Pancreas (tissue), 10 donors: ENCODE measurements around the gene RAD54L. TPM values are rescaled to one million over a fixed set of nuclear protein-coding genes. Genes with fewer than 3 reads are reported as not detected.
A peak's percentile ranks its signal among the peaks of the same experiment; 100 is the strongest.

Experiments
- ATAC-seq, 4 donors: fragments of 200-7000 bp; cut with Tn5 transposase; one replicate each; pipeline versions ENCODE4 v1.8.0 to v1.9.1; 2020; ENCODE audit warnings: mild to moderate bottlenecking in 4 of 4, moderate library complexity in 4 of 4
- DNase-seq, 6 donors: peaks; one replicate each; pipeline ENCODE4 v3.0.0-alpha.2; 2020
- FAIRE-seq: peaks from 2 replicates; lab custom pipeline; 2012; peaks lifted over from hg19 to GRCh38; lab: Jason Lieb, UNC
- H3K27ac ChIP-seq, 4 donors: fragments of 200-600 bp; sonication (generic); 1 replicate in 3 of 4; 2 replicates in 1 of 4; pipeline versions ENCODE4 v1.5.0 to v1.8.0; 2020
- H3K27me3 ChIP-seq, 4 donors: fragments of 200-600 bp; one replicate each; pipeline ENCODE4 v1.8.0; 2021
- H3K36me3 ChIP-seq, 3 donors: fragments of 200-600 bp; sonication (generic) in 1 of 3; one replicate each; pipeline versions ENCODE4 v1.5.0 to v1.8.0; 2020 to 2021
- H3K4me1 ChIP-seq, 3 donors: fragments of 200-600 bp; one replicate each; pipeline ENCODE4 v1.8.0; 2021
- H3K4me3 ChIP-seq, 4 donors: fragments of 200-600 bp; sonication (generic) in 2 of 4; one replicate each; pipeline versions ENCODE4 v1.5.0 to v1.8.0; 2020 to 2021
- H3K9me3 ChIP-seq, 4 donors: fragments of 200-600 bp; one replicate each; pipeline ENCODE4 v1.8.0; 2021
- WGBS, 2 donors: extraction: QIAGEN DNeasy Blood & Tissue Kit; methylation state at CpG; one replicate each; pipeline ENCODE4 v1.1.7; 2013; 5-methylcytosine and 5-hydroxymethylcytosine counted together
- intact Hi-C, 3 donors: fragments of 100-400 bp; cut with DNase I; formaldehyde crosslinking; loops; one replicate each; pipeline versions ENCODE4 v1.11.1 to v1.14.2; 2022
- polyA plus RNA-seq, 2 donors: library from polyadenylated mRNA; stranded (reverse); fragments of 200-250 nt; gene quantifications; one replicate each; pipeline ENCODE4 v1.2.3, GENCODE V29; 2013
- total RNA-seq, 6 donors: library from RNA; stranded (reverse); fragmentation: NEBNext Ultra II Directional in 4 of 6; extraction: Animal tissue kit (Norgen Biotek cat#: 25700) in 4 of 6; gene quantifications; one replicate each; pipeline versions ENCODE4 v1.2.1 to v1.2.4, GENCODE V29; 2021 to 2023
- TF ChIP-seq, protein P1 (sequence below), 4 donors: fragments of 200-600 bp; sonication (generic) in 3 of 4; IDR thresholded peaks; one replicate each; pipeline versions ENCODE4 v1.5.0 to v1.8.0; 2021; ENCODE audit warnings: antibody characterized with exemption in 4 of 4
- donor health status: healthy with polysubstance abuse.
- donor health status: DM: no; HTN: no; CAD: no; lungs with moderate emphysema.
- donor health status: DM: no; HTN: no; CAD: no.
- donor health status: control.
- donor health status: control.
- donor health status: Bipolar disorder and iron deficiency.
- donor health status: DM: yes; HTN: yes; CAD: no.
- donor health status: DM: no; HTN: no; CAD: no.
- donor health status: DM: no; HTN: no; CAD: no.
- donor health status: DM: yes; HTN: yes; CAD: no.

The RAD54L gene
- total and polyA plus RNA-seq, 8 donors, result 0.23 to 0.66 (median 0.43) TPM; not detected in 1

- WGBS, 2 donors, result 90 to 93% methylated on average over 2 of the region's 2 CpGs
- peaks cover 0 to 13% (median 9%) of the 10 kb centered on the region in 3 donors for H3K4me1 ChIP-seq
- TF ChIP-seq, protein P1, sequence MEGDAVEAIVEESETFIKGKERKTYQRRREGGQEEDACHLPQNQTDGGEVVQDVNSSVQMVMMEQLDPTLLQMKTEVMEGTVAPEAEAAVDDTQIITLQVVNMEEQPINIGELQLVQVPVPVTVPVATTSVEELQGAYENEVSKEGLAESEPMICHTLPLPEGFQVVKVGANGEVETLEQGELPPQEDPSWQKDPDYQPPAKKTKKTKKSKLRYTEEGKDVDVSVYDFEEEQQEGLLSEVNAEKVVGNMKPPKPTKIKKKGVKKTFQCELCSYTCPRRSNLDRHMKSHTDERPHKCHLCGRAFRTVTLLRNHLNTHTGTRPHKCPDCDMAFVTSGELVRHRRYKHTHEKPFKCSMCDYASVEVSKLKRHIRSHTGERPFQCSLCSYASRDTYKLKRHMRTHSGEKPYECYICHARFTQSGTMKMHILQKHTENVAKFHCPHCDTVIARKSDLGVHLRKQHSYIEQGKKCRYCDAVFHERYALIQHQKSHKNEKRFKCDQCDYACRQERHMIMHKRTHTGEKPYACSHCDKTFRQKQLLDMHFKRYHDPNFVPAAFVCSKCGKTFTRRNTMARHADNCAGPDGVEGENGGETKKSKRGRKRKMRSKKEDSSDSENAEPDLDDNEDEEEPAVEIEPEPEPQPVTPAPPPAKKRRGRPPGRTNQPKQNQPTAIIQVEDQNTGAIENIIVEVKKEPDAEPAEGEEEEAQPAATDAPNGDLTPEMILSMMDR (IDR thresholded peaks at IDR 0.05), result no peak
- H3K27me3 ChIP-seq, result no peaks in the 10 kb centered on the region
- no peak overlapping the region for H3K4me3 ChIP-seq
- peaks cover 3 to 32% (median 4%) of the 10 kb centered on the region in 3 donors for H3K36me3 ChIP-seq
- DNase-seq (no peak), ATAC-seq (no peak), FAIRE-seq (no peak)
- H3K9me3 ChIP-seq, result no peaks in the 10 kb centered on the region
- intact Hi-C loops, result no loop called here
- no peak overlapping the region for H3K27ac ChIP-seq
These were observed 47.7 kb downstream of the RAD54L start for GRCh38 chr1:46295306-46295705.

DNA sequence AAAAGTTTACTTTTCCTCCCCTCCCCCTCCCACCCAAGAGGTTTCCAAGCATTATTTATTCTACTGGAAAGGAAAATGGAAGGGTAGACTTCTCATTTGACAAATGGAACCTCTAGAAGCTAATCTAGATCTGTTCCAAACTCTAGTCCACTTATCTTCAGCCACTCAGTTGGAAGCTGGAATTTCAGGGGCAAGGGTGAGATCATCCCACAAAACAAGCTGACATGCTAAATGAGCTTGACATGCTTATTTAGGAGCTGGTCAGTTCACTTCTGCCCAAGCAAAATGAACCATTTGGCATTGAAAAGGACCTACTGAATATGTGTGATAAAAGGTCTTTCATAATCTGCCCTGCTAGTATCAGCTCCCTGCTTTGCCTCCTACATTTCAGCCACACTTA lies 50.8 kb downstream of the RAD54L start:
- no peak overlapping the region for H3K27ac ChIP-seq
- H3K4me3 ChIP-seq, result no peak overlapping the region

DNA sequence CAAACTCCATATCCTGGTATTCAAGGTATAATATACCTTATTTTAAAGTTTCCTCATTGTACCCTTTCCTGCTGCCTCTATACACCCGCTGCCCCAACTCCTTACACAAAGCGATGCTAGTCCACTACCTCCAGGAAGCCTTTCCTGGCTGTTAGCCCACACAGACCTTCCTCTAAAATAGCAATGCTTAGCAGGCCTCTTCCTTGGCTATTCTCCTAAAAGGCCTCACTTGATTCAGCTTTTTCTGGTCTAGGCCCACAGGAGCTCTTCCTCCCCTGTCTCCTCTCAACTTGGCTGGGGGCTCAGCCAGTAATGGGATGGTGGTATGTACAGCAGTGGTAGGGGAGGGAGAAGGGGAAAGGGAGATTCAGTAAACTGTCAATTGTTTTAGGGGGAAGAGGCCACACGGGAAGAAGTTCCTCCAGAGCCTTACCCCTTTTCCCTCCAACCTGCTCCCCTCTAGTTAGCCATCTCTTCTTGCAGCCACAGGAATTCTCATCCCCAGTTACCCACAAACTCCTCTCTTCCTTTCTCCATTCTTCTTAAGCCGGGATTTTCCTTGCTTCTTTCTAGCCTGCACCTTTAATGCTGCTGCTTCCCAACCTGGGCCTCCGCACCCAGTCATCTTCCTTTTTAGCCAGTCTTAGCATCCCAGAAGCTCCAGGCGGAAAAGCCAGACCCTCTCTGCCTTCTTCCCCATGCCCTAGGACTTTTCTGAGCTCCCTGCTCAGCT lies 53.3 kb downstream of the RAD54L start:
- TF ChIP-seq, protein P1 (IDR thresholded peaks at IDR 0.05), result no peak
- whole genome bisulfite sequencing, 2 donors, result 33 to 47% methylated on average over 6 of the region's 6 CpGs
- peaks cover 0 to 22% (median 3%) of the 10 kb centered on the region in 3 donors for H3K36me3 ChIP-seq
- H3K4me1 ChIP-seq, result peaks cover 4 to 32% (median 25%) of the 10 kb centered on the region in 3 donors
- intact Hi-C loops, result no loop called here
- no peak for DNase-seq
- peak overlapping the region; percentile 83 to 97 (median 96) for H3K27ac ChIP-seq
- peak overlapping the region in 3 of 4 donors; percentile 80 to 97 (median 86) for H3K4me3 ChIP-seq
- no peak for ATAC-seq
- no peak for FAIRE-seq
- H3K9me3 ChIP-seq, result no peaks in the 10 kb centered on the region
- H3K27me3 ChIP-seq, result no peaks in the 10 kb centered on the region

More for the DNA sequence above, 50.8 kb downstream of the RAD54L start:
- no peak for DNase-seq
- Histone ChIP-seq H3K9me3 (no peaks in the 10 kb centered on the region), H3K27me3 (no peaks in the 10 kb centered on the region), H3K4me1 (peaks cover 4 to 23% (median 19%) of the 10 kb centered on the region in 3 donors), H3K36me3 (peaks cover 3 to 32% (median 4%) of the 10 kb centered on the region in 3 donors)
- intact Hi-C loops, result no loop called here
- TF ChIP-seq, protein P1 (IDR thresholded peaks at IDR 0.05), result no peak
- no peak for ATAC-seq
- no peak for FAIRE-seq

DNA sequence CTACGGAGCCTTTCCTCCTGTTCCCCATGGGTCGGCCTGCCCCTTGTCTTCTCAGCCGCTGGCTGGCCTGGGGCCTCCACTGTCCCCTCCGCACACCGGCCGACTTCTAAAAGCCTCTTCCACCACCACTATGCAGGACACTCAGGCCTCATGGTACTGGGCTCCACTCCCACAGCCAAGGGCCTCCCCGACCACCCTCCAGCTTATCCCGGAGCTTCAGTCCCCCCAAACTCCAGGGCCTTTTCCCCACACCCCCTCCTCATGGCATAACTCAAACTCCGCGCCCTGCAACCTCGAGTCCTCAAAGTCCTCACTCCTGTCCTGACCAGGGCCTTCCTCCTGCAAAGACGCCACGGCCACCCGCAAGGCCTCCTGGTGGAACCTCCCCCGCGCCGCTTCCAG lies 53.8 kb downstream of the RAD54L start:
- DNase-seq, result peak in 1 of 6 donors; percentile 58
- peak overlapping the region; percentile 67 to 97 (median 83) for H3K4me3 ChIP-seq
- no peaks in the 10 kb centered on the region for H3K9me3 ChIP-seq
- H3K36me3 ChIP-seq, result peaks cover 0 to 16% (median 0%) of the 10 kb centered on the region in 3 donors
- H3K27ac ChIP-seq, result peak overlapping the region; percentile 83 to 97 (median 96)
- H3K4me1 ChIP-seq, result peaks cover 4 to 32% (median 25%) of the 10 kb centered on the region in 3 donors
- WGBS, 2 donors, result 5 to 7% methylated on average over 17 of the region's 17 CpGs
- TF ChIP-seq, protein P1 (IDR thresholded peaks at IDR 0.05), result no peak
- no peaks in the 10 kb centered on the region for H3K27me3 ChIP-seq
- intact Hi-C loops, result no loop called here
- no peak for FAIRE-seq
- no peak for ATAC-seq
